Glomerular endothelial cell (primary cell): ENCODE results near the gene NME4. TPM values are rescaled to one million over a fixed set of nuclear protein-coding genes. Genes with fewer than 3 reads are reported as not detected.
"Not testable (repeated sequence)": the region's sequence is repeated elsewhere in the genome, so short reads cannot be mapped to it uniquely, and the experiment has no call there.

Experiments
- DNase-seq: peaks from one replicate; pipeline ENCODE4 v3.0.0-alpha.2; 2011; ENCODE audit warnings: low read depth, low spot score; ENCODE audit errors: extremely low read depth
- total RNA-seq: library from RNA; depleted of rRNA; stranded (reverse); fragments of >200 nt; gene quantifications from 2 replicates; pipeline ENCODE4 v1.2.3, GENCODE V29; 2015

Gene NME4
- total RNA-seq, 1 donor from 2014 or later = 147 TPM

GRCh38 chr16:396199-396598 is 800 bp upstream of the NME4 start:
- no peak for DNase-seq

- no peak for DNase-seq
Observed at GRCh38 chr16:396605-397004, 394 bp upstream of the NME4 start.

- DNase-seq = no peak
Observed at GRCh38 chr16:397736-398332, 835 bp downstream of the NME4 start.

- no peak for DNase-seq
Observed at GRCh38 chr16:398561-399339, 1.8 kb downstream of the NME4 start.

GRCh38 chr16:399340-400019 is 2.5 kb downstream of the NME4 start:
- no peak for DNase-seq

GRCh38 chr16:400061-400591 is 3.1 kb downstream of the NME4 start:
- no peak for DNase-seq

- DNase-seq = no peak
Observed at GRCh38 chr16:401468-402348, 4.7 kb downstream of the NME4 start, which contains the start of gene DECR2. TSS of gene DECR2 (plus strand) at chr16:401885. CDS start at chr16:401964, 79 bp downstream.

- no peak for DNase-seq
Observed at GRCh38 chr16:404971-405486, 8.0 kb downstream of the NME4 start.

- DNase-seq = no peak
Observed at GRCh38 chr16:405548-406506, 8.8 kb downstream of the NME4 start.

GRCh38 chr16:407253-407652 is 10.3 kb downstream of the NME4 start:
- DNase-seq = no peak

- no peak for DNase-seq
Observed at GRCh38 chr16:410516-411178, 13.6 kb downstream of the NME4 start.

GRCh38 chr16:411576-412265 is 14.7 kb downstream of the NME4 start:
- DNase-seq = no peak

- no peak for DNase-seq
Observed at GRCh38 chr16:414395-415169, 17.6 kb downstream of the NME4 start.

GRCh38 chr16:415170-415498 is 18.1 kb downstream of the NME4 start:
- not testable (repeated sequence) for DNase-seq

GRCh38 chr16:422179-422578 is 25.2 kb downstream of the NME4 start:
- not testable (repeated sequence) for DNase-seq

- DNase-seq = peak; percentile 88
Observed at GRCh38 chr16:424033-424622, 27.1 kb downstream of the NME4 start.

GRCh38 chr16:424623-425081 is 27.7 kb downstream of the NME4 start:
- DNase-seq = no peak
